Activated T-helper 1 cell treated with anti-CD3 and anti-CD28 coated beads, Interleukin-12 subunit alpha, Interleukin-12 subunit beta, Interleukin-2, Interleukin-4 antibody, amounts not matched to agents 30 ng/mL and 10 ng/mL and 1 ng/mL, durations not matched to agents 14 hours and 24 hours and 36 hours (primary cell): Measurements from ENCODE around the gene ATG13. TPM values are rescaled to one million over a fixed set of nuclear protein-coding genes. Genes with fewer than 3 reads are reported as not detected.
A peak's percentile ranks its signal among the peaks of the same experiment; 100 is the strongest.
"Not testable (repeated sequence)": the region's sequence is repeated elsewhere in the genome, so short reads cannot be mapped to it uniquely, and the experiment has no call there.

Experiments
- DNase-seq: peaks from one replicate; pipeline ENCODE4 v3.0.0; 2021; ENCODE audit warnings: low spot score
- H3K27ac Mint-ChIP-seq: one replicate; pipeline ENCODE4 v1.8.0; 2021; ENCODE audit warnings: mild to moderate bottlenecking, mixed read lengths
- H3K27me3 Mint-ChIP-seq: one replicate; pipeline ENCODE4 v1.8.0; 2022; ENCODE audit warnings: mild to moderate bottlenecking, moderate library complexity, mixed read lengths; ENCODE audit not compliant: insufficient read depth
- H3K36me3 Mint-ChIP-seq: one replicate; pipeline ENCODE4 v1.8.0; 2021; ENCODE audit warnings: low read depth, mixed read lengths
- H3K4me1 Mint-ChIP-seq: one replicate; pipeline ENCODE4 v1.8.0; 2021; ENCODE audit warnings: low read depth, mixed read lengths
- H3K4me3 Mint-ChIP-seq: one replicate; pipeline ENCODE4 v1.8.0; 2021; ENCODE audit warnings: mild to moderate bottlenecking, moderate library complexity, mixed read lengths
- H3K9me3 Mint-ChIP-seq: one replicate; pipeline ENCODE4 v1.8.0; 2021; ENCODE audit warnings: mixed read lengths
- intact Hi-C: fragments of 100-400 bp; cut with micrococcal nuclease; formaldehyde crosslinking; loops from one replicate; pipeline ENCODE4 v1.15.1; 2024
- total RNA-seq: library from RNA; stranded (reverse); gene quantifications from 2 replicates; pipeline ENCODE4 v1.2.3, GENCODE V29; 2022

ATG13 gene
- total RNA-seq, 1 donor from 2014 or later: 73.8 TPM

DNA sequence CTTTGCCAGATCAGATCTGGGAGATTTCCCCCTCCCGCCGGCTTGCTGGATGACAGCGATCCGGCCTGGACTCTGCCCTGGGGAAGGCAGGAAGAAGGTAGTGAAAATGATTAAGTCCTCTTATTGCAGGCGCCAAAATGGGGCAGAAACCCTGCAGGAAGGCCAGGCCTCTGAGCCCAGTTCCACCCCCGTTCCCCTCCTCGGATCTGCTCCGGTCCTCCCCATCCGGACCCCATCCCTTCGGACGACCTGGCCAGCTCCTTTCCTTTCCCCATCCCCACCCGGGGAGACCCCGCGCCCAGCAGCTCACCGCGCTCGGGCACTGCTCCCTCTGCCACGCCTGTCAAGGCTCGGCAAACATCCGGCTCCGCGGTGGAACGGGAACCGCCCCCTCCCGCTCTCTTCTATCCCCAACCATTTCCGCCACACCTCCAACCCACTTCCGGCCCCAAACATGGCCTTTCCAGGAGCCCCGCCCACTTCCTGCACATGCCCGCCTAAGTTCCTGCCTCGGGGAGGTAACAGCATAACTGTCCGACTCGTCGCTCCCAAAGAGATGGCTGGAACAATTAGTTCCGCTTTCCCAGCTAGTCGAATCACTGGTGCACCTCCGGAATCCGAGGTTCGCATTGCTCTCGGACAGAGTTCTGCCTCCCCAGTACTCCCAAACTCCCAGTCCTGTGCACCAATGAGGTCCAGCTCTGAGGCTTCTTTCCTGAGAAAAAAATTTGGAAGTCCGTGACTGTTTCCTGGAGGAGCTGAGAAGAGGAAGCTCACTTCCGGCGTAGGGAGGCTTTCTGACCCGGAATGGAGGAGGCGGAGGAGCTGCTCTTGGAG is 83.1 kb downstream of the ATG13 start, which contains the start of the genes ARHGAP1 and ZNF408:
Gene ARHGAP1, minus strand, starts transcription at position 379 of the 837 bp plus-strand sequence. CDS start 4,512 bp downstream, outside the sequence.
Gene ZNF408, plus strand, starts transcription at position 791 of the 837 bp plus-strand sequence. Its CDS starts 17 bp downstream, at position 808.
- Mint-ChIP-seq H3K4me3 (peak within 1 kb of the TSS; percentile 99), H3K27ac (peak within 1 kb of the TSS; percentile 95), H3K36me3 (peaks cover 39% of the 10 kb centered on the region), H3K9me3 (no peaks in the 10 kb centered on the region), H3K27me3 (peaks cover 2% of the 10 kb centered on the region), H3K4me1 (peaks cover 48% of the 10 kb centered on the region)
- DNase-seq: peak; percentile 98
- intact Hi-C loops: loop anchor here (1.0 to 5.0 kb wide), 15 partner anchors 29 to 1066 kb away; partner anchors contain the start of genes ACP2, AMBRA1, ARFGAP2 and ATG13

DNA sequence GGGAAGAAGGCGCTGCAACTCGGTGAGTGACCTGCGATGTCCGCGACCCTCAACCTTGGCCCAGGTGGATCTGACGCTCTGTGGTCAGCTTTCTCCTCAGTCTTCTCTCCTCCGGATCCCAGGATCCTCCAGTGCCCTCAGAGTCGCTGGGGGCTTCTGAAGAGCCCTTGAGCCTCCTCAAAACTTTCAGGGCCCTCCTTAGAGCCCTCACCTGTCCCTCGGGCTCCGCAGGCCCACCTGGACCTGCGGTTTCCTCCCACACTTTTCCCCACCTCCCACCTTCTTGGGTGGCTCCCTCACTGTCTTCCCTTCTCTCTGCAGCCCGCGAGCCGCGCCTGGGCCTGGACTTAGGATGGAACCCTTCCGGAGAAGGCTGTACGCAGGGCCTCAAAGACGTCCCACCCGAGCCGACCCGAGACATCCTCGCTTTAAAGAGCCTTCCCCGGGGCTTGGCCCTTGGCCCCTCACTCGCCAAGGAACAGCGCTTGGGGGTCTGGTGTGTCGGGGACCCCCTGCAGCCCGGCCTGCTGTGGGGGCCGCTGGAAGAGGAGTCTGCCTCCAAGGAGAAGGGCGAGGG is 83.8 kb downstream of the ATG13 start:
- Mint-ChIP-seq H3K27me3 (peaks cover 2% of the 10 kb centered on the region), H3K9me3 (no peaks in the 10 kb centered on the region), H3K36me3 (peaks cover 37% of the 10 kb centered on the region), H3K4me3 (peak overlapping the region; percentile 99), H3K27ac (peak overlapping the region; percentile 95), H3K4me1 (peaks cover 48% of the 10 kb centered on the region)
- DNase-seq: no peak
- intact Hi-C loops: loop anchor here (2.0 to 5.0 kb wide), 7 partner anchors 354 to 1066 kb away; partner anchors contain the start of genes ACP2, ARFGAP2, DGKZ and FNBP4

- no peak overlapping the region for H3K4me3 Mint-ChIP-seq
- no peak for DNase-seq
Observed at GRCh38 chr11:46705070-46705688, 87.8 kb downstream of the ATG13 start.

DNA sequence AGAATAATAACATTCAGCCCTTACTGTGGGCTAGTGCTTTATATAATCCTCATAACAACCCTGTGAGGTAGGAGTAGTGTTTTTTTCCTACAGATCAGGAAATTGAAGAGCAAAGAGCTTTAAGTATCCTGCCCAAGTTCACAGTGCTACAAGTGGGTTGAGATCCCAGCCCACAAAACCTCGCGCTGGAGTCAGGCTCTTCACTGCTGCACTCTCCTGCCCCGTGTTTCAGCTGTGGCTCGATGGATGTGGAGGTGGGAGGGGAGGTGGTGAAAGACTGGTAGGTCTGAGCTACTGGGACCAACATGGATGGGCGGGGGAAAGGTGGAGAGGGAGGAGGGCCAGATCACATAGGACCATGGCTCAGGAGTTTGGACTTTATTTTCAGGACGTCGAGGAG is 89.5 kb downstream of the ATG13 start:
- Mint-ChIP-seq H3K27me3 (no peaks in the 10 kb centered on the region), H3K4me1 (peaks cover 15% of the 10 kb centered on the region), H3K27ac (no peak overlapping the region), H3K9me3 (no peaks in the 10 kb centered on the region), H3K4me3 (no peak overlapping the region), H3K36me3 (peaks cover 32% of the 10 kb centered on the region)
- intact Hi-C loops: no loop called here
- DNase-seq: no peak

More at GRCh38 chr11:46705070-46705688, 87.8 kb downstream of the ATG13 start:
- intact Hi-C loops: no loop called here
- Mint-ChIP-seq H3K4me1 (peaks cover 28% of the 10 kb centered on the region), H3K27ac (no peak overlapping the region), H3K36me3 (peaks cover 40% of the 10 kb centered on the region), H3K27me3 (peaks cover 2% of the 10 kb centered on the region), H3K9me3 (no peaks in the 10 kb centered on the region)

DNA sequence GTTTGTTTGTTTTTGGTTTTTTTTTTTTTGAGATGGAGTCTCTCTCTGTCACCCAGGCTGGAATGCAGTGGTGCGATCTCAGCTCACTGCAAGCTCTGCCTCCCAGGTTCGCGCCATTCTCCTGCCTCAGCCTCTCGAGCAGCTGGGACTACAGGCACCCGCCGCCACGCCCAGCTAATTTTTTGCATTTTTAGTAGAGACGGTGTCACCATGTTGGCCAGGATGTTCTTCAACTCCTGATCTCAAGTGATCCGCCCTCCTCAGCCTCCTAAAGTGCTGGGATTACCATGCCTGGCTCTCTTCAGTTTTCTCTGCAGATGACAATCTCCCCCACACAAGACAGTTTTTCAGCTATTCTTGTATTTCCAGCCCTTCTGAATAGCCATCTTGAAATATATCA is 92.0 kb downstream of the ATG13 start:
- H3K4me1 Mint-ChIP-seq, H3K27me3 Mint-ChIP-seq, intact Hi-C loops: not testable (repeated sequence)

DNA sequence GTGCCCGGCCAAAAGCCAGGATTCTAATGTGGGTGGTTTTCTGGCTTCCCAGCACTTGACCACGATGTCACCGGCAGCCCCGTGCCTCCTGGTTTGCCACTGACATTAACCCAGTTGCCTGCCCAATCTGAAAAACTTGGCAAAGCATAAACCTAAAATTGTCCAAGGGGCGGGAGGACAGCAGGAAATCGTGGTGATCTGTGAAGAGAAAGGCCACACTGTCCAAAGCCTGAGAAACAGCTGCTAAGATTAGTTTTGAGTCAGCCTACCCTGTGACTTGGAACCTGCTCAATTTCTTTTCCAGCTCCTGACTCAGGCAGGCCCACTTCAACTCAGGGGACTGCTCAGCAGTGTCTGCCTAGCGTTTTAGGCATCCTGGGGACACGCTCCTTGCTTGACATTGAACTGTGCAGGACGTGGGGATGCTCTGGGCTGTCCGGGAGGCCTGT is 93.5 kb downstream of the ATG13 start:
- Mint-ChIP-seq H3K36me3 (peaks cover 12% of the 10 kb centered on the region), H3K4me3 (no peak overlapping the region), H3K27me3 (no peaks in the 10 kb centered on the region), H3K27ac (no peak overlapping the region), H3K4me1 (no peaks in the 10 kb centered on the region), H3K9me3 (no peaks in the 10 kb centered on the region)
- intact Hi-C loops: no loop called here
- no peak for DNase-seq

More for the DNA sequence above, 92.0 kb downstream of the ATG13 start:
- not testable (repeated sequence) for H3K4me3 Mint-ChIP-seq, DNase-seq, H3K27ac Mint-ChIP-seq, H3K9me3 Mint-ChIP-seq
- peaks cover 15% of the 10 kb centered on the region for H3K36me3 Mint-ChIP-seq

GRCh38 chr11:46711303-46711702 is 94.0 kb downstream of the ATG13 start:
- Mint-ChIP-seq H3K9me3 (no peaks in the 10 kb centered on the region), H3K4me3 (no peak overlapping the region), H3K4me1 (no peaks in the 10 kb centered on the region), H3K27me3 (no peaks in the 10 kb centered on the region), H3K27ac (no peak overlapping the region), H3K36me3 (peaks cover 9% of the 10 kb centered on the region)
- DNase-seq: no peak
- intact Hi-C loops: no loop called here

DNA sequence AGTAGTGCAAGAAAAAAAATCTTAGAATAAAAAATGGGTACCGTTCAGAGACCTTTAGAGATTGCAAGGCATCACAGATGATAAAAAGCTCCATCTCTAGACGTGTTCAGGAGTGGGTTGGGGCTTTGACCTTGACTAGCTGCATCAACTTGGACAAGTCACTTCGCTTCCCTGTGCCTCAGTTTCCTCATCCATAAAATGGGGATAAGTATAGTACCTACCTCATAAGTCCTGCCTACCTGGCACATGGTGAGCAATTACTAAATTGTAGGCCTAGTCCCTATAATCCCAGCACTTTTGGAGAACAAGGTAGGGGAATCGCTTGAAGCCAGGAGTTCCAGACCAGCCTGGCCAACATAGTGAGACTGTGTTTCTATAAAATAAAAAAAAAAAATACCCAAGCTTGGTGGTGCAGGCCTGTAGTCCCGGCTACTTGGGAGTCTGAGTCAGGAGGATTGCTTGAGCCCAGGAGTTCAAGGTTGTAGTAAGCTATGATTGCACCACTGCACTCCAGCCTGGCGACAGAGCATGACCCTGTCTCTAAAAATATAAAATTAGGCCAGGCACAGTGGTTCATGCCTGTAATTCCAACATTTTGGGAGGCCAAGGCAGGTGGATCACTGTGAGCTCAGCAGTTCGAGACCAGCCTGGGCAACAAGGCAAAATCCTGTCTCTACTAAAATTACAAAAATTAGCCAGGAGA is 95.7 kb downstream of the ATG13 start:
- Mint-ChIP-seq H3K4me3 (no peak overlapping the region), H3K4me1 (peaks cover under 1% of the 10 kb centered on the region), H3K27me3 (no peaks in the 10 kb centered on the region), H3K9me3 (no peaks in the 10 kb centered on the region), H3K27ac (no peak overlapping the region), H3K36me3 (no peaks in the 10 kb centered on the region)
- no peak for DNase-seq
- intact Hi-C loops: no loop called here

GRCh38 chr11:46717825-46718154 is 100.4 kb downstream of the ATG13 start:
- H3K27ac Mint-ChIP-seq: not testable (repeated sequence)

DNA sequence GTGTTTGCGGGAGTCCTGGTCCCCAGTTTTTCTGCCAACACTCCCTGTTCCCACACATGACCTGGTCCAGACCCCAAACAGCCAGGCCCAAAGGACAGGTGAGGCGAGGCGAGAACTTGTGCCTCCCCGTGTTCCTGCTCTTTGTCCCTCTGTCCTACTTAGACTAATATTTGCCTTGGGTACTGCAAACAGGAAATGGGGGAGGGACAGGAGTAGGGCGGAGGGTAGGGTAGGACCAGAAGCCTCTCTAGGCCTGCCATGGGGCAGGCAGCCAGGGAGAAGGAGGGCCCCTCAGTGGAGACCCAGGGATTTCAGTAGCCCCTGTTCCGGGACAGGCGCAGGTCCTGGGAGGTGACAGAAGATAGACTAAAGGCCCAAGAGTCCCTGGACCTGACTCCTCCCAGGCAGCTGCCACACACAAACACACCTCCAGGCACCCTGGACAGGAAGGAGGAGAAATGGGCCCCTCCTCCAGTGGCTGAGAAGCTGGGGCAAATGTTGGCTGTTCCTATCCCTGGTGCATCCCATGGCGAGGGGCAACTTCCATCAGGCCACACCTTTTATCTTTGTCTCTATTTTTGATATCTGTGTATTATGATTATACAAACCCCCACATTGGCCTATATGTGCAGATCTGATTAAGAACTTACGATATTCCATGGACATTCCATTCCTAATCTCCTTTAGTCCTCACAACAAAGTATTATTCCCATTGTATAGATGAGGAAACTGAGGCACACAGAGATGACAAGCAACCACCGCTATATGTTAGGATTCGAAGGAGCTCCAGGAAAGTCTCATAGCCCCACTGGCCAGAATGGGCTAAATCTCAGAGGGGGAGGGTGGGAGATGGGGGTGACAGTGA is 101.0 kb downstream of the ATG13 start:
- intact Hi-C loops: no loop called here
- H3K4me3 Mint-ChIP-seq: no peak overlapping the region

More at GRCh38 chr11:46717825-46718154, 100.4 kb downstream of the ATG13 start:
- H3K9me3 Mint-ChIP-seq, H3K36me3 Mint-ChIP-seq, DNase-seq, H3K4me1 Mint-ChIP-seq, intact Hi-C loops, H3K27me3 Mint-ChIP-seq, H3K4me3 Mint-ChIP-seq: not testable (repeated sequence)

DNA sequence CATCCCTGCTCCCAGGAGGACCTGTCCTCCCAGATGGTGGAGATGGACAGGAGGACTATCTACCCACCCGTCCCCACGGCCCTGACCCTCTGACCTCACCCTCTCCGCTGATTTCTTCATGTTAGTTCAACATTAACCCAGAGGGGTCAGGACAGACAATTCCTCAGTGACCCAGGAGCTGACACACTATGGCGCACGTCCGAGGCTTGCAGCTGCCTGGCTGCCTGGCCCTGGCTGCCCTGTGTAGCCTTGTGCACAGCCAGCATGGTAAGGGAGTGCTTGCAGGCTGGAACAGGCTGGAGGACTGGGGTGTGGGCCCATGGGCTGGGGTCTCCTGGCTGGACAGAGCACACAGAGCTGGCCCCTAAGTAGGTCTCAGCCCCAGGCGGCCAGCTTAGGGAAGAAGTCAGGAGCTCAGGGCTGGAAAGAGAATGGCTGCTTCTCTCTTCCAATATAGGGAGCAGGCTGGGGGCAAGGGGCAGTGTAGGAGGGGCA is 101.7 kb downstream of the ATG13 start, which contains the start of gene F2:
Gene F2, plus strand, starts transcription at position 166 of the 495 bp plus-strand sequence. Its CDS starts 23 bp downstream, at position 189.
- intact Hi-C loops: no loop called here
- Mint-ChIP-seq H3K27ac (no peak within 1 kb of the TSS), H3K4me3 (no peak within 1 kb of the TSS), H3K36me3 (no peaks in the 10 kb centered on the region), H3K4me1 (peaks cover 8% of the 10 kb centered on the region), H3K27me3 (no peaks in the 10 kb centered on the region), H3K9me3 (no peaks in the 10 kb centered on the region)
- no peak for DNase-seq

More for the DNA sequence above, 101.0 kb downstream of the ATG13 start:
- no peaks in the 10 kb centered on the region for H3K9me3 Mint-ChIP-seq
- H3K27me3 Mint-ChIP-seq: no peaks in the 10 kb centered on the region
- peaks cover 8% of the 10 kb centered on the region for H3K4me1 Mint-ChIP-seq
- H3K36me3 Mint-ChIP-seq: no peaks in the 10 kb centered on the region
- H3K27ac Mint-ChIP-seq: no peak overlapping the region
- no peak for DNase-seq
